MCF 10A (cell line): ENCODE measurements around the gene RNF20. TPM values are rescaled to one million over a fixed set of nuclear protein-coding genes. Genes with fewer than 3 reads are reported as not detected.

ENCODE experiments used
- BruUV-seq: library from RNA; stranded (reverse); fragments of 400-500 nt; replicated peaks from 2 replicates; lab custom pipeline; 2021; lab: Mats Ljungman, UMichigan
- CTCF ChIA-PET: fragments of 300-600 bp; sonication (Branson Sonifier 250); formaldehyde crosslinking; extraction: SDS; loops from one replicate; lab custom pipeline; 2021; ENCODE audit warnings: antibody characterized with exemption, inconsistent platforms; lab: Yijun Ruan, JAX
- POLR2A ChIA-PET: fragments of 300-600, 350-650 bp; sonication (Branson Sonifier 250); formaldehyde crosslinking; extraction: SDS; loops from one replicate; lab custom pipeline; 2020; ENCODE audit warnings: antibody characterized with exemption, inconsistent platforms; lab: Yijun Ruan, JAX
- DNase-seq: peaks from one replicate; pipeline ENCODE4 v3.0.0-alpha.2; 2018; ENCODE audit not compliant: unreplicated experiment
- H3K27ac Mint-ChIP-seq: one replicate; pipeline ENCODE4 v1.8.0; 2022; ENCODE audit warnings: mild to moderate bottlenecking, low read depth, mixed read lengths; ENCODE audit not compliant: unreplicated experiment
- H3K27me3 Mint-ChIP-seq: one replicate; pipeline ENCODE4 v1.8.0; 2022; ENCODE audit warnings: mixed read lengths; ENCODE audit not compliant: insufficient read depth, unreplicated experiment
- H3K36me3 Mint-ChIP-seq: one replicate; pipeline ENCODE4 v1.8.0; 2022; ENCODE audit warnings: mild to moderate bottlenecking, moderate library complexity, mixed read lengths; ENCODE audit not compliant: insufficient read depth, unreplicated experiment
- H3K4me1 Mint-ChIP-seq: one replicate; pipeline ENCODE4 v1.8.0; 2022; ENCODE audit warnings: mixed read lengths; ENCODE audit not compliant: insufficient read depth, unreplicated experiment
- H3K4me3 Mint-ChIP-seq: one replicate; pipeline ENCODE4 v1.8.0; 2022; ENCODE audit warnings: mild to moderate bottlenecking, moderate library complexity, mixed read lengths; ENCODE audit not compliant: unreplicated experiment
- H3K9me3 Mint-ChIP-seq: one replicate; pipeline ENCODE4 v1.8.0; 2022; ENCODE audit warnings: mixed read lengths; ENCODE audit not compliant: unreplicated experiment
- intact Hi-C: fragments of 100-400 bp; cut with micrococcal nuclease; formaldehyde crosslinking; loops from 2 replicates; pipeline ENCODE4 v1.14.1; 2022
- total RNA-seq: library from RNA; stranded (reverse); gene quantifications from 2 replicates; pipeline ENCODE4 v1.2.3, GENCODE V29; 2022
- TF ChIP-seq, protein P1 (sequence below): fragments of 200-600 bp; IDR thresholded peaks from one replicate; pipeline ENCODE4 v1.8.0; 2022; ENCODE audit warnings: antibody characterized with exemption, mild to moderate bottlenecking; ENCODE audit not compliant: unreplicated experiment

Gene RNF20
- total RNA-seq, 1 experiment from 2014 or later = 41.6 TPM

DNA sequence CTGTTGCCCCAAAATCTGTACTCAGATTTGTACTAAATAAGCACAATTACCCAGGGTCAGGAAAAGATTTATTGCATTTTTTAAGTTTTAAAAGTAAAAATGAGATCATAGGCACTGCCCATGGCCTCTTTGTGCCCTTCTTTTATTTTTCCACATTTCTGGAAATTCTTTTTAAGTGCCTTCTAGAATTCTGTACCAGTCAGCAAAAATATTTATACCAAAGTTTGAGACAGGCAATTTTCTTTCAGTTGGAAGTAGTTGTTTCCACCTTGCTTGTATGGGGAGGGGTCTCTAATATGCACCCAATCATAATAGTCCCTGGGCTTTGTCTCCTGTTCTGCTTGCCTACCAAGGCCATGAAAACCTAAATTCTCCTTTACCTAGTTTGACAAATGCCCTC, 5.6 kb upstream of the RNF20 start:
- ChIA-PET POLR2A (interaction anchor here (0.9 to 1.5 kb wide), 6 partner anchors 32 to 67 kb away, joined by 3 to 8 read pairs (median 4); no protein-coding TSS in a partner anchor), CTCF (interaction anchor here (1.0 to 26.6 kb wide), 9 partner anchors 9 to 79 kb away, joined by 3 to 751 read pairs (median 16); a partner anchor contains a TSS)
- no peaks in the 10 kb centered on the region for H3K36me3 Mint-ChIP-seq
- H3K4me1 Mint-ChIP-seq = peaks cover 8% of the 10 kb centered on the region
- no peak for DNase-seq
- no peak overlapping the region for H3K27ac Mint-ChIP-seq
- TF ChIP-seq, protein P1, sequence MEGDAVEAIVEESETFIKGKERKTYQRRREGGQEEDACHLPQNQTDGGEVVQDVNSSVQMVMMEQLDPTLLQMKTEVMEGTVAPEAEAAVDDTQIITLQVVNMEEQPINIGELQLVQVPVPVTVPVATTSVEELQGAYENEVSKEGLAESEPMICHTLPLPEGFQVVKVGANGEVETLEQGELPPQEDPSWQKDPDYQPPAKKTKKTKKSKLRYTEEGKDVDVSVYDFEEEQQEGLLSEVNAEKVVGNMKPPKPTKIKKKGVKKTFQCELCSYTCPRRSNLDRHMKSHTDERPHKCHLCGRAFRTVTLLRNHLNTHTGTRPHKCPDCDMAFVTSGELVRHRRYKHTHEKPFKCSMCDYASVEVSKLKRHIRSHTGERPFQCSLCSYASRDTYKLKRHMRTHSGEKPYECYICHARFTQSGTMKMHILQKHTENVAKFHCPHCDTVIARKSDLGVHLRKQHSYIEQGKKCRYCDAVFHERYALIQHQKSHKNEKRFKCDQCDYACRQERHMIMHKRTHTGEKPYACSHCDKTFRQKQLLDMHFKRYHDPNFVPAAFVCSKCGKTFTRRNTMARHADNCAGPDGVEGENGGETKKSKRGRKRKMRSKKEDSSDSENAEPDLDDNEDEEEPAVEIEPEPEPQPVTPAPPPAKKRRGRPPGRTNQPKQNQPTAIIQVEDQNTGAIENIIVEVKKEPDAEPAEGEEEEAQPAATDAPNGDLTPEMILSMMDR = no peak
- intact Hi-C loops = no loop called here
- no peaks in the 10 kb centered on the region for H3K9me3 Mint-ChIP-seq
- H3K27me3 Mint-ChIP-seq = peaks cover 10% of the 10 kb centered on the region
- no peak overlapping the region for H3K4me3 Mint-ChIP-seq
- BruUV-seq = no TSS peak

DNA sequence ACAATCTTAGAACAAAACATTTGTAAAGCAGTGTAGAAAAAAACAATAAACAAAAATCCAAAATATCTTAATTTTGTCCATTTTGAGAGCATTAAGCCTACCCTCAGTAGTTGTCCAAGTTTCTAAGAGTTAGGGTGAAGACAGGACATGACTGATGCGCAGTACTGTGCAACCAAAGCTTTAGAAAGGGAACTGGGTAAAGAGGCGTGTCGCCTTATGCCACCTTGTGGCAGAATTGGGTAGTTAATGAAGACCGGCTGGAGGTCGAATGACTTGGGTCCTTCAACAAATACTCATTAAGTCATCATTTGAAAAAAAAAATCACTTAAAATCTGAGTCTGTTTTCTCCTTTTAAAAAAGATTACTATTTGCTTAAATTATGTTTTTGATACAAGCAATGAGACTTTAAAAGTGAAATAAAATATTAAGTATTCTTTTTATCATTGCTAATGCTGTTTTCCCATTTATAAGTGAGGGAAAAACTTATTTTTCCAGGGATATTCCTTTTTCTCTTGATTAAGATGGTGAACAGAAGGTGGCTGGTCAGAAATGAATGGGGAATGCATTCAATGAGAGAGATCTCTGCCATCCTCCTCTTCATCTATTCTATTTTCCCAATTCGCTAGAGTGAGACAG, 3.5 kb upstream of the RNF20 start:
- ChIA-PET POLR2A (interaction anchor here (0.9 to 3.1 kb wide), 8 partner anchors 22 to 84 kb away, joined by 3 to 20 read pairs (median 6); a partner anchor contains a TSS), CTCF (interaction anchor here (0.6 to 26.6 kb wide), 23 partner anchors 7 to 205 kb away, joined by 3 to 751 read pairs (median 4); a partner anchor contains a TSS)
- Mint-ChIP-seq H3K27me3 (no peaks in the 10 kb centered on the region), H3K9me3 (no peaks in the 10 kb centered on the region), H3K36me3 (no peaks in the 10 kb centered on the region), H3K4me1 (peaks cover 14% of the 10 kb centered on the region), H3K27ac (no peak overlapping the region), H3K4me3 (no peak overlapping the region)
- TF ChIP-seq, protein P1 = peak; percentile 67
- intact Hi-C loops = loop anchor here (1.0 kb wide), 2 partner anchors 65 to 71 kb away; no protein-coding TSS in a partner anchor
- no TSS peak for BruUV-seq
- DNase-seq = peak; percentile 82

DNA sequence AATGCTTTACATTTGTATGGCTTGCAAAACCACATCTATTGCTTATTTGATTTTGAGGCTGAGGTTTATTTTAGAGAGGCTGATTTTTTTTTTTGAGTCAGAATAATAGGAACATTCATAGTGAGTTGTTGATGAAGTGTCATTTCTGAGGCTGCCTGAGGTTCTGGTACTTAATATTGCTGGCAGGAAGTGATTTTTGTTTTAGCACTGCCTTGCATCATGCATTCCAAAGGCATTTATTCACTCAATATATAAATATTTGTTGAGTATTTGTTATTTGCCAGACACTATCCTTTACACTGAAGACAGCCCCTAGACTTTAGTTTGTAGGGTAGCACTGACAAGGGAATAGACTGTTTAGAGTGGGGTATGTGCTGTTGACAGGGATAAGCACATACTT, 2.7 kb downstream of the RNF20 start:
- TF ChIP-seq, protein P1 = no peak
- intact Hi-C loops = no loop called here
- Mint-ChIP-seq H3K9me3 (no peaks in the 10 kb centered on the region), H3K27me3 (no peaks in the 10 kb centered on the region), H3K36me3 (no peaks in the 10 kb centered on the region), H3K4me1 (peaks cover 13% of the 10 kb centered on the region), H3K27ac (no peak overlapping the region), H3K4me3 (no peak overlapping the region)
- ChIA-PET CTCF (interaction anchor here (0.5 to 26.6 kb wide), 7 partner anchors 9 to 117 kb away, joined by 3 to 751 read pairs (median 4); no protein-coding TSS in a partner anchor), POLR2A (interaction anchor here (0.7 kb wide), 3 partner anchors 67 to 260 kb away, joined by 3 to 5 read pairs (median 3); no protein-coding TSS in a partner anchor)
- DNase-seq = no peak
- BruUV-seq = no TSS peak

DNA sequence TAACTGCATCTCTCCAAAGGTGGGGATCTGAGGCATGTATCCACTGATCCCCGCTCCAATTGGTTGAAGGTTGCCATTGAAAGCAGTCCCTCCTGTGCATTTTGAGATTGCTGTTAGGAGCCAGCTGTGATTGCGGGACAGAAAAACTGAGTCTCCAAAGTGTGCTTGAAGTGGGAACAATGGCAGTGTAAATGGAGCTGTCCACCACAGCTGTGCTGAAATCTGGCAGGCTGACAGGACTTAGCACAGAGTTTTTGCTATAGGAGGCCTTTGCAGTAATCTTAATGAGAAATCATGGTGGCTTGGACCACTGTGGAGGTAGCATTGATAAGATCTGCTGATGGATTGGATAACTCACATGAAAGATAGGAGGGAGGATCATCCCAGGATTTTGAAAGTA, 3.3 kb downstream of the RNF20 start:
- Mint-ChIP-seq H3K9me3 (no peaks in the 10 kb centered on the region), H3K27ac (no peak overlapping the region), H3K4me1 (peaks cover 13% of the 10 kb centered on the region), H3K27me3 (no peaks in the 10 kb centered on the region), H3K4me3 (no peak overlapping the region), H3K36me3 (no peaks in the 10 kb centered on the region)
- CTCF ChIA-PET = interaction anchor here (0.7 to 26.6 kb wide), 9 partner anchors 7 to 190 kb away, joined by 3 to 751 read pairs (median 4); no protein-coding TSS in a partner anchor
- POLR2A ChIA-PET = interaction anchor here (0.6 to 1.3 kb wide), 3 partner anchors 23 to 71 kb away, joined by 3 read pairs; no protein-coding TSS in a partner anchor
- TF ChIP-seq, protein P1 = no peak
- intact Hi-C loops = no loop called here
- no TSS peak for BruUV-seq
- peak; percentile 38 for DNase-seq
